ENCODE measurements around the gene ABRACL. TPM values are rescaled to one million over a fixed set of nuclear protein-coding genes. Genes with fewer than 3 reads are reported as not detected.

ABRACL gene
- total RNA-seq (10 to 100 TPM; 11.8 to 15.0 TPM), polyA plus RNA-seq (ENCODE audit: insufficient read length in 2 of 2) (10 to 100 TPM; 20.5 to 20.6 TPM)
- long read RNA-seq, donor 1, transcript ABRACL-201 (3 exons, 845 nt): major isoform, 15 of 15 reads
- long read RNA-seq, donor 1, partial matches to known transcripts: 0 of 15 reads
- long read RNA-seq, donor 1, other reads (novel, unspliced or antisense): 0 of 15 reads
- long read RNA-seq, donor 2, partial matches to known transcripts: 0 of 3 reads
- long read RNA-seq, donor 2, other reads (novel, unspliced or antisense): 0 of 3 reads
- long read RNA-seq, donor 3, transcript ABRACL-201 (3 exons, 845 nt): major isoform, 9 of 9 reads
- long read RNA-seq, donor 3, partial matches to known transcripts: 0 of 9 reads
- long read RNA-seq, donor 3, other reads (novel, unspliced or antisense): 0 of 9 reads
- long read RNA-seq, donor 4, transcript ABRACL-201 (3 exons, 845 nt): major isoform, 28 of 28 reads
- long read RNA-seq, donor 4, partial matches to known transcripts: 0 of 28 reads
- long read RNA-seq, donor 4, other reads (novel, unspliced or antisense): 0 of 28 reads

GRCh38 chr6:139028658-139029469 is at the start of gene ABRACL:
ABRACL (plus strand) TSS chr6:139028745; CDS start chr6:139034161, 5,416 bp downstream.
- WGBS (ENCODE audit: insufficient coverage): under 1% methylated on average over 77 of the region's 77 CpGs
- no peaks in the 10 kb centered on the region for H3K9me3 ChIP-seq (ENCODE audit: control insufficient read depth, insufficient read depth, low read length)
- peaks cover 4% of the 10 kb centered on the region for H3K27me3 ChIP-seq (ENCODE audit: control insufficient read depth, insufficient read depth, low read length)
- H3K36me3 ChIP-seq (ENCODE audit: control insufficient read depth, insufficient read depth, low read length): no peaks in the 10 kb centered on the region
- peak in 4 of 6 donors; percentile 40 to 92 (median 68) for DNase-seq (ENCODE audit: low read depth in 4 of 6, low spot score in 6 of 6)
- H3K27ac ChIP-seq (ENCODE audit: low read depth, low read length): peak within 1 kb of the TSS; percentile 67
- H3K4me3 ChIP-seq (ENCODE audit: low read depth, low read length): peak within 1 kb of the TSS; percentile 88
- peaks cover 6% of the 10 kb centered on the region for H3K4me1 ChIP-seq (ENCODE audit: control insufficient read depth, insufficient read depth, low read length)

GRCh38 chr6:138979365-138979764 is 49.2 kb upstream of the ABRACL start:
- peaks cover 6% of the 10 kb centered on the region for H3K4me1 ChIP-seq (ENCODE audit: control insufficient read depth, insufficient read depth, low read length)
- no peaks in the 10 kb centered on the region for H3K36me3 ChIP-seq (ENCODE audit: control insufficient read depth, insufficient read depth, low read length)
- no peaks in the 10 kb centered on the region for H3K9me3 ChIP-seq (ENCODE audit: control insufficient read depth, insufficient read depth, low read length)
- no peak for DNase-seq (ENCODE audit: low read depth in 4 of 6, low spot score in 6 of 6)
- WGBS (ENCODE audit: insufficient coverage): 91% methylated on average over 2 of the region's 2 CpGs
- no peak overlapping the region for H3K4me3 ChIP-seq (ENCODE audit: low read depth, low read length)
- H3K27ac ChIP-seq (ENCODE audit: low read depth, low read length): no peak overlapping the region
- H3K27me3 ChIP-seq (ENCODE audit: control insufficient read depth, insufficient read depth, low read length): no peaks in the 10 kb centered on the region

- no peak for DNase-seq (ENCODE audit: low read depth in 4 of 6, low spot score in 6 of 6)
- peaks cover 7% of the 10 kb centered on the region for H3K4me1 ChIP-seq (ENCODE audit: control insufficient read depth, insufficient read depth, low read length)
- H3K27ac ChIP-seq (ENCODE audit: low read depth, low read length): no peak overlapping the region
- H3K27me3 ChIP-seq (ENCODE audit: control insufficient read depth, insufficient read depth, low read length): no peaks in the 10 kb centered on the region
- no peaks in the 10 kb centered on the region for H3K36me3 ChIP-seq (ENCODE audit: control insufficient read depth, insufficient read depth, low read length)
- 94% methylated on average over 4 of the region's 5 CpGs for WGBS (ENCODE audit: insufficient coverage)
- no peaks in the 10 kb centered on the region for H3K9me3 ChIP-seq (ENCODE audit: control insufficient read depth, insufficient read depth, low read length)
- H3K4me3 ChIP-seq (ENCODE audit: low read depth, low read length): no peak overlapping the region
Observed at GRCh38 chr6:138979813-138980668, 48.5 kb upstream of the ABRACL start.

GRCh38 chr6:138981416-138981815 is 47.1 kb upstream of the ABRACL start:
- H3K4me1 ChIP-seq (ENCODE audit: control insufficient read depth, insufficient read depth, low read length): peaks cover 7% of the 10 kb centered on the region

GRCh38 chr6:138986578-138986977 is 42.0 kb upstream of the ABRACL start:
- no peaks in the 10 kb centered on the region for H3K9me3 ChIP-seq (ENCODE audit: control insufficient read depth, insufficient read depth, low read length)
- H3K4me3 ChIP-seq (ENCODE audit: low read depth, low read length): peak overlapping the region; percentile 71
- WGBS (ENCODE audit: insufficient coverage): 8% methylated on average over 3 of the region's 3 CpGs
- H3K36me3 ChIP-seq (ENCODE audit: control insufficient read depth, insufficient read depth, low read length): no peaks in the 10 kb centered on the region
- peaks cover 11% of the 10 kb centered on the region for H3K4me1 ChIP-seq (ENCODE audit: control insufficient read depth, insufficient read depth, low read length)
- DNase-seq (ENCODE audit: low read depth in 4 of 6, low spot score in 6 of 6): peak in 1 of 6 donors; percentile 27
- H3K27ac ChIP-seq (ENCODE audit: low read depth, low read length): no peak overlapping the region
- H3K27me3 ChIP-seq (ENCODE audit: control insufficient read depth, insufficient read depth, low read length): no peaks in the 10 kb centered on the region

More at GRCh38 chr6:138981416-138981815, 47.1 kb upstream of the ABRACL start:
- H3K27me3 ChIP-seq (ENCODE audit: control insufficient read depth, insufficient read depth, low read length): no peaks in the 10 kb centered on the region
- no peaks in the 10 kb centered on the region for H3K36me3 ChIP-seq (ENCODE audit: control insufficient read depth, insufficient read depth, low read length)
- no peak for DNase-seq (ENCODE audit: low read depth in 4 of 6, low spot score in 6 of 6)
- no CpG with 5 or more reads among the region's 2 CpGs for WGBS (ENCODE audit: insufficient coverage)
- no peak overlapping the region for H3K4me3 ChIP-seq (ENCODE audit: low read depth, low read length)
- H3K9me3 ChIP-seq (ENCODE audit: control insufficient read depth, insufficient read depth, low read length): no peaks in the 10 kb centered on the region
- no peak overlapping the region for H3K27ac ChIP-seq (ENCODE audit: low read depth, low read length)

GRCh38 chr6:138987080-138987642 is 41.4 kb upstream of the ABRACL start:
- Histone ChIP-seq H3K36me3 (ENCODE audit: control insufficient read depth, insufficient read depth, low read length) (no peaks in the 10 kb centered on the region), H3K27me3 (ENCODE audit: control insufficient read depth, insufficient read depth, low read length) (no peaks in the 10 kb centered on the region), H3K4me1 (ENCODE audit: control insufficient read depth, insufficient read depth, low read length) (peaks cover 11% of the 10 kb centered on the region), H3K4me3 (ENCODE audit: low read depth, low read length) (peak overlapping the region; percentile 71), H3K9me3 (ENCODE audit: control insufficient read depth, insufficient read depth, low read length) (no peaks in the 10 kb centered on the region), H3K27ac (ENCODE audit: low read depth, low read length) (peak overlapping the region; percentile 54)
- 0% methylated on average over 33 of the region's 35 CpGs for WGBS (ENCODE audit: insufficient coverage)
- peak in 2 of 6 donors; percentile 30 to 52 for DNase-seq (ENCODE audit: low read depth in 4 of 6, low spot score in 6 of 6)

- WGBS (ENCODE audit: insufficient coverage): 0% methylated on average over 105 of the region's 105 CpGs
Observed at GRCh38 chr6:138987643-138988468, 40.7 kb upstream of the ABRACL start, which contains the start of gene REPS1. REPS1 (minus strand) TSS chr6:138988253; CDS start chr6:138987682, 571 bp downstream.

GRCh38 chr6:138988469-138988834 is 40.1 kb upstream of the ABRACL start:
- Histone ChIP-seq H3K27me3 (ENCODE audit: control insufficient read depth, insufficient read depth, low read length) (no peaks in the 10 kb centered on the region), H3K4me1 (ENCODE audit: control insufficient read depth, insufficient read depth, low read length) (peaks cover 11% of the 10 kb centered on the region), H3K36me3 (ENCODE audit: control insufficient read depth, insufficient read depth, low read length) (no peaks in the 10 kb centered on the region), H3K9me3 (ENCODE audit: control insufficient read depth, insufficient read depth, low read length) (no peaks in the 10 kb centered on the region), H3K27ac (ENCODE audit: low read depth, low read length) (peak overlapping the region; percentile 36), H3K4me3 (ENCODE audit: low read depth, low read length) (peak overlapping the region; percentile 71)
- WGBS (ENCODE audit: insufficient coverage): 20% methylated on average over 4 of the region's 11 CpGs
- DNase-seq (ENCODE audit: low read depth in 4 of 6, low spot score in 6 of 6): no peak

More at GRCh38 chr6:138987643-138988468, 40.7 kb upstream of the ABRACL start, which contains the start of gene REPS1:
- Histone ChIP-seq H3K27ac (ENCODE audit: low read depth, low read length) (peak within 1 kb of the TSS; percentile 75), H3K9me3 (ENCODE audit: control insufficient read depth, insufficient read depth, low read length) (no peaks in the 10 kb centered on the region), H3K36me3 (ENCODE audit: control insufficient read depth, insufficient read depth, low read length) (no peaks in the 10 kb centered on the region), H3K4me1 (ENCODE audit: control insufficient read depth, insufficient read depth, low read length) (peaks cover 11% of the 10 kb centered on the region), H3K27me3 (ENCODE audit: control insufficient read depth, insufficient read depth, low read length) (no peaks in the 10 kb centered on the region), H3K4me3 (ENCODE audit: low read depth, low read length) (peak within 1 kb of the TSS; percentile 71)
- DNase-seq (ENCODE audit: low read depth in 4 of 6, low spot score in 6 of 6): peak; percentile 70 to 97 (median 88)
